Neutrophil (primary cell): ENCODE measurements around the gene FSCN2.
A peak's percentile ranks its signal among the peaks of the same experiment; 100 is the strongest.

Experiments used
- H3K27ac ChIP-seq: fragments of 200-600 bp; sonication (generic); 2 replicates; pipeline ENCODE4 v1.5.1; 2016; ENCODE audit warnings: mild to moderate bottlenecking, moderate library complexity
- H3K27me3 ChIP-seq: fragments of 200-600 bp; sonication (generic); 2 replicates; pipeline ENCODE4 v1.6.0; 2016; ENCODE audit warnings: mild to moderate bottlenecking
- H3K36me3 ChIP-seq: fragments of 200-600 bp; sonication (generic); 2 replicates; pipeline ENCODE4 v1.5.1; 2017
- H3K4me1 ChIP-seq, 2 experiments: fragments of 200-600 bp in 1 of 2; sonication (generic) in 1 of 2; 1 replicate in 1 of 2; 2 replicates in 1 of 2; pipeline versions ENCODE4 v1.5.1 to v1.6.1; 2013 to 2016; ENCODE audit warnings: low read depth in 1 of 2, low read length in 1 of 2, mild to moderate bottlenecking in 1 of 2, moderate library complexity in 1 of 2; ENCODE audit not compliant: control insufficient read depth in 1 of 2, insufficient read depth in 1 of 2
- H3K4me3 ChIP-seq, 2 experiments: fragments of 200-600 bp in 1 of 2; sonication (generic) in 1 of 2; 1 replicate in 1 of 2; 2 replicates in 1 of 2; pipeline ENCODE4 v1.5.1; 2013 to 2016; ENCODE audit warnings: low read depth in 1 of 2, low read length in 1 of 2, mild to moderate bottlenecking in 1 of 2, moderate library complexity in 1 of 2
- H3K9me3 ChIP-seq: fragments of 200-600 bp; sonication (generic); 2 replicates; pipeline ENCODE4 v1.5.1; 2016
- TF ChIP-seq, protein P1 (sequence below): fragments of 200-600 bp; sonication (generic); IDR thresholded peaks from 2 replicates; pipeline ENCODE4 v1.5.1; 2016; ENCODE audit warnings: antibody characterized with exemption

FSCN2 gene

GRCh38 chr17:81513753-81514488, 14.3 kb upstream of the FSCN2 start:
- Histone ChIP-seq H3K9me3 (no peaks in the 10 kb centered on the region), H3K4me3 (peak overlapping the region; percentile 88 to 100), H3K27me3 (peaks cover 9% of the 10 kb centered on the region), H3K36me3 (peaks cover 36% of the 10 kb centered on the region), H3K27ac (peak overlapping the region; percentile 95), H3K4me1 (peaks cover 70 to 81% of the 10 kb centered on the region in 2 experiments)
- TF ChIP-seq, protein P1, sequence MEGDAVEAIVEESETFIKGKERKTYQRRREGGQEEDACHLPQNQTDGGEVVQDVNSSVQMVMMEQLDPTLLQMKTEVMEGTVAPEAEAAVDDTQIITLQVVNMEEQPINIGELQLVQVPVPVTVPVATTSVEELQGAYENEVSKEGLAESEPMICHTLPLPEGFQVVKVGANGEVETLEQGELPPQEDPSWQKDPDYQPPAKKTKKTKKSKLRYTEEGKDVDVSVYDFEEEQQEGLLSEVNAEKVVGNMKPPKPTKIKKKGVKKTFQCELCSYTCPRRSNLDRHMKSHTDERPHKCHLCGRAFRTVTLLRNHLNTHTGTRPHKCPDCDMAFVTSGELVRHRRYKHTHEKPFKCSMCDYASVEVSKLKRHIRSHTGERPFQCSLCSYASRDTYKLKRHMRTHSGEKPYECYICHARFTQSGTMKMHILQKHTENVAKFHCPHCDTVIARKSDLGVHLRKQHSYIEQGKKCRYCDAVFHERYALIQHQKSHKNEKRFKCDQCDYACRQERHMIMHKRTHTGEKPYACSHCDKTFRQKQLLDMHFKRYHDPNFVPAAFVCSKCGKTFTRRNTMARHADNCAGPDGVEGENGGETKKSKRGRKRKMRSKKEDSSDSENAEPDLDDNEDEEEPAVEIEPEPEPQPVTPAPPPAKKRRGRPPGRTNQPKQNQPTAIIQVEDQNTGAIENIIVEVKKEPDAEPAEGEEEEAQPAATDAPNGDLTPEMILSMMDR = no peak

DNA sequence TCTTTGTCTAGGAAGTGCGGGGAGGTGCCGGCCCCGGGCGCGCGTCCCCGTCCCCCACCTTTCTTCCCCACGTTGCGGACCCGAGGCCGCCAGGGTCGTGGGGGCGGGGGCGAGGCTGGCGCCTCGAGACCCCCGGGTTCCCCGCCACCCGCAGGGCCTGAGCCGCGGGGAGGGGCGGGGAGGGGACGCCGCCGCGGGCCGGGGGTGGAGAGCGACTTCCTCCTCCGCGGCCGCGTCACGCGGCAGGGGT, 13.8 kb upstream of the FSCN2 start:
- TF ChIP-seq, protein P1 = no peak
- H3K36me3 ChIP-seq = peaks cover 31% of the 10 kb centered on the region
- peak overlapping the region; percentile 95 for H3K27ac ChIP-seq
- peaks cover 70 to 81% of the 10 kb centered on the region in 2 experiments for H3K4me1 ChIP-seq
- H3K4me3 ChIP-seq = peak overlapping the region; percentile 88 to 100
- H3K9me3 ChIP-seq = no peaks in the 10 kb centered on the region
- H3K27me3 ChIP-seq = peaks cover 14% of the 10 kb centered on the region

- Histone ChIP-seq H3K4me3 (peak overlapping the region; percentile 88 to 100), H3K36me3 (peaks cover 26% of the 10 kb centered on the region), H3K27ac (peak overlapping the region; percentile 95), H3K4me1 (peaks cover 70 to 80% of the 10 kb centered on the region in 2 experiments), H3K9me3 (no peaks in the 10 kb centered on the region), H3K27me3 (peaks cover 19% of the 10 kb centered on the region)
- TF ChIP-seq, protein P1 = no peak
Measured at GRCh38 chr17:81514739-81515529, 13.2 kb upstream of the FSCN2 start.

DNA sequence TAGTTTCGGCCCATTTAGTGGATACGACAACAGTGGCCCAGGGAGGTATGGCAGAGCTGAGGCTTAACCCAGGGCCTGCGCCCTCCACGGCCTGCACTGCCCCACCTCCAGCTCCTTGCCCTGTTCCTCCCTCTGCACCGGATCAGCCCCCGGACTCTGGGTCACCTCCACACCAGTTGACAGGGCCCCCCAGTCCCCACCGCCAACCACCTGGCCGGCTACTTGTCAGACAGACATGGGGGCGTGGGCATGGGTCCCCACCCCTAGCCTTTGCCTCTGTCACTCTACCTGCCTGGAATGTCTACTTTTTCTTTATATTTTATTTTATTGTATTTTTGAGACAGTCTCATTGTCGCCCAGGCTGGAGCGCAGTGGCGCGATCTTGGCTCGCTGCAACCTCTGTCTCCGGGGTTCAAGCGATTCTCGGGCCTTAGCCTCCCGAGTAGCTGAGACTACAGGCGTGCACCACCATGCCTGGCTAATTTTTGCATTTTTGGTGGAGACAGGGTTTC, 12.6 kb upstream of the FSCN2 start:
- peak overlapping the region; percentile 88 to 100 for H3K4me3 ChIP-seq
- peaks cover 64 to 73% of the 10 kb centered on the region in 2 experiments for H3K4me1 ChIP-seq

GRCh38 chr17:81516439-81516838, 11.7 kb upstream of the FSCN2 start:
- no peak overlapping the region for H3K4me3 ChIP-seq
- H3K36me3 ChIP-seq = peaks cover 11% of the 10 kb centered on the region
- H3K4me1 ChIP-seq = peaks cover 57 to 65% of the 10 kb centered on the region in 2 experiments
- TF ChIP-seq, protein P1 = no peak
- peaks cover 34% of the 10 kb centered on the region for H3K27me3 ChIP-seq
- peak overlapping the region; percentile 95 for H3K27ac ChIP-seq
- no peaks in the 10 kb centered on the region for H3K9me3 ChIP-seq

More for the DNA sequence above, 12.6 kb upstream of the FSCN2 start:
- TF ChIP-seq, protein P1 = no peak
- Histone ChIP-seq H3K27me3 (peaks cover 26% of the 10 kb centered on the region), H3K9me3 (no peaks in the 10 kb centered on the region), H3K36me3 (peaks cover 19% of the 10 kb centered on the region), H3K27ac (peak overlapping the region; percentile 95)
